OCI-LY1 (cell line): ENCODE data around the gene TMEM132A.

Experiments used
- H2AFZ ChIP-seq: fragments of 200-600 bp; sonication (generic), shearing (Covaris generic); 2 replicates; pipeline ENCODE4 v1.6.0; 2014; ENCODE audit warnings: antibody characterized with exemption, mild to moderate bottlenecking, low read length
- H3F3A ChIP-seq: fragments of 200-600 bp; sonication (generic), shearing (Covaris generic); 2 replicates; pipeline ENCODE4 v1.6.0; 2014; ENCODE audit warnings: mild to moderate bottlenecking, antibody characterized with exemption, low read length, moderate library complexity; ENCODE audit not compliant: insufficient read depth
- H3K27ac ChIP-seq: fragments of 200-600 bp; sonication (generic); 2 replicates; pipeline ENCODE4 v1.5.1; 2014; ENCODE audit warnings: low read length, mixed run types, mild to moderate bottlenecking, low read depth; ENCODE audit not compliant: poor library complexity, severe bottlenecking
- H3K27me3 ChIP-seq: fragments of 200-600 bp; sonication (generic); 2 replicates; pipeline ENCODE4 v1.6.0; 2014; ENCODE audit warnings: antibody characterized with exemption, mild to moderate bottlenecking, low read length, moderate library complexity; ENCODE audit not compliant: insufficient read depth
- H3K36me3 ChIP-seq: fragments of 200-600 bp; sonication (generic); 2 replicates; pipeline ENCODE4 v1.6.1; 2014; ENCODE audit warnings: mild to moderate bottlenecking, antibody characterized with exemption, low read length, moderate library complexity, mixed read lengths; ENCODE audit not compliant: insufficient read depth
- H3K4me1 ChIP-seq: fragments of 200-600 bp; sonication (generic); 2 replicates; pipeline ENCODE4 v1.5.1; 2014; ENCODE audit warnings: mild to moderate bottlenecking, low read length, moderate library complexity; ENCODE audit not compliant: insufficient read depth, severe bottlenecking
- H3K4me2 ChIP-seq: fragments of 200-600 bp; sonication (generic), shearing (Covaris generic); 2 replicates; pipeline ENCODE4 v1.6.1; 2014; ENCODE audit warnings: low read length
- H3K4me3 ChIP-seq: fragments of 200-600 bp; sonication (generic); 2 replicates; pipeline ENCODE4 v1.5.1; 2014; ENCODE audit warnings: low read length, low read depth, mild to moderate bottlenecking, mixed read lengths; ENCODE audit not compliant: poor library complexity, severe bottlenecking
- H3K79me2 ChIP-seq: fragments of 200-600 bp; shearing (Covaris generic); 2 replicates; pipeline ENCODE4 v1.6.1; 2016; ENCODE audit warnings: mixed run types, low read length, mixed read lengths; ENCODE audit not compliant: insufficient read depth
- H3K9ac ChIP-seq: fragments of 200-600 bp; sonication (generic), shearing (Covaris generic); 2 replicates; pipeline ENCODE4 v1.6.1; 2014; ENCODE audit warnings: mild to moderate bottlenecking, low read length, mixed read lengths
- H3K9me2 ChIP-seq: fragments of 200-600 bp; sonication (generic), shearing (Covaris generic); 2 replicates; pipeline ENCODE4 v1.6.1; 2014; ENCODE audit warnings: low read depth, mild to moderate bottlenecking, low read length, mixed read lengths
- H3K9me3 ChIP-seq: fragments of 200-600 bp; shearing (Covaris generic); 2 replicates; pipeline ENCODE4 v1.6.1; 2014; ENCODE audit warnings: low read length, mixed read lengths
- H4K20me1 ChIP-seq: fragments of 200-600 bp; sonication (generic), shearing (Covaris generic); 2 replicates; pipeline ENCODE4 v1.6.0; 2016; ENCODE audit warnings: mild to moderate bottlenecking, low read length; ENCODE audit not compliant: insufficient read depth
- CTCF ChIP-seq: fragments of 200-600 bp; sonication (generic), shearing (Covaris generic); IDR thresholded peaks from 2 replicates; pipeline ENCODE4 v1.5.1; 2017; ENCODE audit warnings: mild to moderate bottlenecking, antibody characterized with exemption, low read length, moderate library complexity, mixed read lengths
- EZH2 ChIP-seq: fragments of 200-600 bp; sonication (generic), shearing (Covaris generic); IDR thresholded peaks from 2 replicates; pipeline ENCODE4 v1.8.0; 2017; ENCODE audit warnings: borderline replicate concordance, mixed run types, mild to moderate bottlenecking, antibody characterized with exemption, low read length, moderate library complexity, mixed read lengths

TMEM132A gene

GRCh38 chr11:60937144-60937527 is 12.9 kb downstream of the TMEM132A start:
- no peak overlapping the region for H3K9ac ChIP-seq
- no peaks in the 10 kb centered on the region for H3K79me2 ChIP-seq
- no peaks in the 10 kb centered on the region for H3K9me2 ChIP-seq
- H4K20me1 ChIP-seq = no peaks in the 10 kb centered on the region
- H3K27ac ChIP-seq = no peak overlapping the region
- H3K9me3 ChIP-seq = no peaks in the 10 kb centered on the region
- H3K36me3 ChIP-seq = no peaks in the 10 kb centered on the region
- no peaks in the 10 kb centered on the region for H3F3A ChIP-seq
- H3K4me2 ChIP-seq = no peak overlapping the region
- TF ChIP-seq CTCF = no peak
- TF ChIP-seq EZH2 = no peak
- no peaks in the 10 kb centered on the region for H3K27me3 ChIP-seq
- no peak overlapping the region for H2AFZ ChIP-seq
- H3K4me1 ChIP-seq = peaks cover 29% of the 10 kb centered on the region
- no peak overlapping the region for H3K4me3 ChIP-seq

- Histone ChIP-seq H3K4me3 (no peak overlapping the region), H3K4me2 (no peak overlapping the region), H3K9me3 (no peaks in the 10 kb centered on the region), H3K9ac (no peak overlapping the region), H3K9me2 (no peaks in the 10 kb centered on the region), H3K36me3 (no peaks in the 10 kb centered on the region), H3F3A (no peaks in the 10 kb centered on the region), H3K79me2 (no peaks in the 10 kb centered on the region), H3K4me1 (peaks cover 23% of the 10 kb centered on the region), H4K20me1 (no peaks in the 10 kb centered on the region), H3K27ac (no peak overlapping the region), H2AFZ (no peak overlapping the region), H3K27me3 (no peaks in the 10 kb centered on the region)
- TF ChIP-seq EZH2 = no peak
- no peak for TF ChIP-seq CTCF
These were observed 13.6 kb downstream of the TMEM132A start for GRCh38 chr11:60937811-60938210.

DNA sequence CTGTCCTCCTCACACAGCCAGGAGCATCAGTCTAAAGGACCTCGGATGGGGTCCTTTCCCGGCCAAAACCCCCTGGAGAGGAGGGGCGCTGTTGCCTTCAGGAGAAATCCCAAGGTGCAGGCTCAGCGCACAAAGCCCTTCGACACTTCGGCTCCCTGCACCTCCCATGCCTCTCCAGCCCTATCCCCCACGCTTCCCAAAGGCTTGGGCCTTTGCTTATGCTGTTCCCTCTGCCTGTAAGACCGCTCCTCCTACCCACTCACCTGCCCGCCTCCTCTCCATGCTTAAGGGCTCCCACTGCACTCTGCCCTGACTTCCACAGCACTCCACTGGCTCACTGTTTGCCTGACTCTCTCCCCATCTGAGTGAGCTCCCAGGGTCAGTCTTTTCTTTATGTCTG is 14.2 kb downstream of the TMEM132A start:
- no peak overlapping the region for H3K4me3 ChIP-seq
- H3K4me2 ChIP-seq = no peak overlapping the region
- H3F3A ChIP-seq = no peaks in the 10 kb centered on the region
- peaks cover 17% of the 10 kb centered on the region for H3K4me1 ChIP-seq
- no peak for TF ChIP-seq EZH2
- TF ChIP-seq CTCF = no peak
- no peaks in the 10 kb centered on the region for H3K9me3 ChIP-seq
- H3K27ac ChIP-seq = no peak overlapping the region
- no peak overlapping the region for H2AFZ ChIP-seq
- no peaks in the 10 kb centered on the region for H3K9me2 ChIP-seq
- H3K79me2 ChIP-seq = no peaks in the 10 kb centered on the region
- H3K36me3 ChIP-seq = no peaks in the 10 kb centered on the region
- peaks cover 6% of the 10 kb centered on the region; the same call in 1 of the 2 replicates for H3K27me3 ChIP-seq
- no peaks in the 10 kb centered on the region for H4K20me1 ChIP-seq
- no peak overlapping the region for H3K9ac ChIP-seq
